ENCODE data around the gene ZNF280A. TPM values are rescaled to one million over a fixed set of nuclear protein-coding genes. Genes with fewer than 3 reads are reported as not detected.
"Not testable (repeated sequence)": the region's sequence is repeated elsewhere in the genome, so short reads cannot be mapped to it uniquely, and the experiment has no call there.

The ZNF280A gene
- total and polyA plus RNA-seq, 8 donors, result not detected

GRCh38 chr22:22506736-22507135 is 13.3 kb downstream of the ZNF280A start:
- WGBS, 5 donors, result 94 to 100% (median 95%) methylated on average over 1 of the region's 1 CpG
- Histone ChIP-seq H3K4me3 (no peak overlapping the region), H3K27ac (no peak overlapping the region), H3K4me1 (peaks cover 0 to 18% (median 12%) of the 10 kb centered on the region in 4 donors), H3K36me3 (peaks cover 0 to 2% (median 0%) of the 10 kb centered on the region in 4 donors), H3K9me3 (peaks cover 0 to 23% (median 10%) of the 10 kb centered on the region in 4 donors), H3K27me3 (peaks cover 0 to 13% (median 8%) of the 10 kb centered on the region in 3 donors)
- intact Hi-C loops (cut with DNase I; ENCODE audit: low total_unique reads), result no loop called here
- no peak for DNase-seq
- TF ChIP-seq CTCF (IDR thresholded peaks at IDR 0.05) (no peak), POLR2A (IDR thresholded peaks at IDR 0.05) (no peak), EP300 (IDR thresholded peaks at IDR 0.05) (no peak), POLR2AphosphoS5 (IDR thresholded peaks at IDR 0.05) (no peak)

- no peak for TF ChIP-seq CTCF (IDR thresholded peaks at IDR 0.05)
- H3K27ac ChIP-seq, result no peak overlapping the region
- no peaks in the 10 kb centered on the region for H3K27me3 ChIP-seq
- WGBS, 5 donors, result 61 to 70% (median 66%) methylated on average over 2 of the region's 2 CpGs
- peaks cover 0 to 15% (median 0%) of the 10 kb centered on the region in 4 donors for H3K36me3 ChIP-seq
- no peaks in the 10 kb centered on the region for H3K4me1 ChIP-seq
- DNase-seq, result no peak
- intact Hi-C loops (cut with DNase I; ENCODE audit: low total_unique reads), result no loop called here
- no peak overlapping the region for H3K4me3 ChIP-seq
- H3K9me3 ChIP-seq, result no peaks in the 10 kb centered on the region
These were observed 21.8 kb downstream of the ZNF280A start for GRCh38 chr22:22498267-22498666.

- H3K4me3 ChIP-seq; intact Hi-C loops (cut with DNase I; ENCODE audit: low total_unique reads); DNase-seq; H3K27ac ChIP-seq; H3K4me1 ChIP-seq; H3K27me3 ChIP-seq; H3K9me3 ChIP-seq: not testable (repeated sequence)
- peaks cover 0 to 35% (median 8%) of the 10 kb centered on the region in 4 donors for H3K36me3 ChIP-seq
- WGBS, 5 donors, result 91 to 97% (median 95%) methylated on average over 3 of the region's 3 CpGs
These were observed 28.5 kb downstream of the ZNF280A start for GRCh38 chr22:22491589-22491988.

GRCh38 chr22:22488736-22489135 is 31.3 kb downstream of the ZNF280A start:
- Histone ChIP-seq H3K36me3 (peaks cover 0 to 35% (median 8%) of the 10 kb centered on the region in 4 donors), H3K27me3 (no peaks in the 10 kb centered on the region), H3K9me3 (no peaks in the 10 kb centered on the region), H3K27ac (no peak overlapping the region), H3K4me1 (no peaks in the 10 kb centered on the region), H3K4me3 (no peak overlapping the region)
- 87 to 94% (median 92%) methylated on average over 5 of the region's 5 CpGs for WGBS, 5 donors
- intact Hi-C loops (cut with DNase I; ENCODE audit: low total_unique reads), result no loop called here
- no peak for TF ChIP-seq CTCF (IDR thresholded peaks at IDR 0.05)
- TF ChIP-seq POLR2AphosphoS5 (IDR thresholded peaks at IDR 0.05), result no peak
- no peak for TF ChIP-seq EP300 (IDR thresholded peaks at IDR 0.05)
- TF ChIP-seq POLR2A (IDR thresholded peaks at IDR 0.05), result no peak
- DNase-seq, result no peak

- H3K27ac ChIP-seq, result no peak overlapping the region
- H3K4me1 ChIP-seq, result no peaks in the 10 kb centered on the region
- intact Hi-C loops (cut with DNase I; ENCODE audit: low total_unique reads), result no loop called here
- peaks cover 0 to 29% (median 8%) of the 10 kb centered on the region in 4 donors for H3K36me3 ChIP-seq
- H3K27me3 ChIP-seq, result no peaks in the 10 kb centered on the region
- DNase-seq, result no peak
- no peak overlapping the region for H3K4me3 ChIP-seq
- no peaks in the 10 kb centered on the region for H3K9me3 ChIP-seq
- 87 to 94% (median 91%) methylated on average over 12 of the region's 12 CpGs for WGBS, 5 donors
- TF ChIP-seq EP300 (IDR thresholded peaks at IDR 0.05) (no peak), CTCF (IDR thresholded peaks at IDR 0.05) (no peak), POLR2AphosphoS5 (IDR thresholded peaks at IDR 0.05) (no peak), POLR2A (IDR thresholded peaks at IDR 0.05) (no peak)
These were observed 32.0 kb downstream of the ZNF280A start for GRCh38 chr22:22487869-22488597.
